MM.1S (cell line): ENCODE measurements around the gene PTCHD4.

Source experiments
- DNase-seq: peaks from one replicate; pipeline ENCODE4 v3.0.0-alpha.2; 2015
- H2AFZ ChIP-seq: fragments of 300-600 bp; sonication (generic); 2 replicates; pipeline ENCODE4 v1.6.0; 2016; ENCODE audit warnings: antibody characterized with exemption, low read length
- H3F3A ChIP-seq: fragments of 300-600 bp; sonication (generic); 2 replicates; pipeline ENCODE4 v1.6.1; 2016; ENCODE audit warnings: mild to moderate bottlenecking, antibody characterized with exemption, low read length, moderate library complexity, mixed read lengths; ENCODE audit not compliant: insufficient read depth
- H3K27ac ChIP-seq: fragments of 300-600 bp; sonication (generic); 2 replicates; pipeline ENCODE4 v1.5.1; 2016; ENCODE audit warnings: mild to moderate bottlenecking, low read length
- H3K27me3 ChIP-seq: fragments of 300-600 bp; sonication (generic); replicated peaks from 2 replicates; pipeline ENCODE4 v1.6.0; 2016; ENCODE audit warnings: low read length; ENCODE audit not compliant: insufficient read depth
- H3K36me3 ChIP-seq: fragments of 300-600 bp; sonication (generic); replicated peaks from 2 replicates; pipeline ENCODE4 v1.6.1; 2016; ENCODE audit warnings: mild to moderate bottlenecking, low read length, mixed read lengths; ENCODE audit not compliant: insufficient read depth
- H3K4me1 ChIP-seq: fragments of 300-600 bp; sonication (generic); 2 replicates; pipeline ENCODE4 v1.6.1; 2016; ENCODE audit warnings: low read length, mixed read lengths
- H3K4me2 ChIP-seq: fragments of 300-600 bp; sonication (generic); 2 replicates; pipeline ENCODE4 v1.6.0; 2016; ENCODE audit warnings: low read depth, low read length
- H3K4me3 ChIP-seq: fragments of 300-600 bp; sonication (generic); 2 replicates; pipeline ENCODE4 v1.5.1; 2016; ENCODE audit warnings: low read length, mixed read lengths
- H3K79me2 ChIP-seq: fragments of 300-600 bp; sonication (generic); 2 replicates; pipeline ENCODE4 v1.6.1; 2016; ENCODE audit warnings: mixed run types, low read length, mixed read lengths
- H3K9ac ChIP-seq: fragments of 300-600 bp; sonication (generic); 2 replicates; pipeline ENCODE4 v1.6.1; 2016; ENCODE audit warnings: low read length, mixed read lengths
- H3K9me2 ChIP-seq: fragments of 300-600 bp; sonication (generic); replicated peaks from 2 replicates; pipeline ENCODE4 v1.6.1; 2016; ENCODE audit warnings: mild to moderate bottlenecking, low read length, mixed read lengths; ENCODE audit not compliant: insufficient read depth
- H3K9me3 ChIP-seq: fragments of 300-600 bp; sonication (generic); replicated peaks from 2 replicates; pipeline ENCODE4 v1.6.1; 2016; ENCODE audit warnings: mild to moderate bottlenecking, low read length, mixed read lengths; ENCODE audit not compliant: insufficient read depth
- H4K20me1 ChIP-seq: fragments of 300-600 bp; sonication (generic); 2 replicates; pipeline ENCODE4 v1.6.1; 2016; ENCODE audit warnings: mild to moderate bottlenecking, low read length, moderate library complexity, mixed read lengths; ENCODE audit not compliant: insufficient read depth
- CTCF ChIP-seq: fragments of 300-600 bp; sonication (generic); IDR thresholded peaks from 2 replicates; pipeline ENCODE4 v1.5.1; 2016; ENCODE audit warnings: antibody characterized with exemption, low read length, mixed read lengths
- EZH2 ChIP-seq: fragments of 300-600 bp; sonication (generic); optimal IDR thresholded peaks from 2 replicates; pipeline ENCODE3; 2017; ENCODE audit warnings: low read depth, mild to moderate bottlenecking, antibody characterized with exemption, low read length, mixed read lengths
- EZH2phosphoT487 ChIP-seq: fragments of 300-600 bp; sonication (generic); IDR thresholded peaks from 2 replicates; pipeline ENCODE4 v1.6.1; 2018; ENCODE audit warnings: antibody characterized with exemption, low read length

PTCHD4 gene

GRCh38 chr6:48084201-48084600, 26.8 kb downstream of the PTCHD4 start:
- no peak for DNase-seq
- Histone ChIP-seq H3K36me3 (no peaks in the 10 kb centered on the region), H3K4me2 (no peak overlapping the region), H3K27me3 (no peaks in the 10 kb centered on the region), H3K27ac (no peak overlapping the region), H3K9ac (no peak overlapping the region), H3K9me2 (no peaks in the 10 kb centered on the region), H3K4me3 (no peak overlapping the region), H3K79me2 (no peaks in the 10 kb centered on the region), H4K20me1 (no peaks in the 10 kb centered on the region), H2AFZ (no peak overlapping the region), H3F3A (no peaks in the 10 kb centered on the region), H3K9me3 (no peaks in the 10 kb centered on the region), H3K4me1 (no peaks in the 10 kb centered on the region)
- TF ChIP-seq CTCF (no peak), EZH2phosphoT487 (no peak), EZH2 (no peak)

- H3K27me3 ChIP-seq: no peaks in the 10 kb centered on the region
- H3K4me3 ChIP-seq: no peak overlapping the region
- H3K36me3 ChIP-seq: no peaks in the 10 kb centered on the region
- TF ChIP-seq CTCF: no peak
- TF ChIP-seq EZH2phosphoT487: no peak
- TF ChIP-seq EZH2: no peak
- no peaks in the 10 kb centered on the region for H3K79me2 ChIP-seq
- H3K27ac ChIP-seq: no peak overlapping the region
- DNase-seq: no peak
- no peak overlapping the region for H2AFZ ChIP-seq
- H3K9ac ChIP-seq: no peak overlapping the region
- H3K4me1 ChIP-seq: no peaks in the 10 kb centered on the region
- no peaks in the 10 kb centered on the region for H3K9me2 ChIP-seq
- H3K4me2 ChIP-seq: no peak overlapping the region
- H3K9me3 ChIP-seq: no peaks in the 10 kb centered on the region
- H3F3A ChIP-seq: no peaks in the 10 kb centered on the region
- H4K20me1 ChIP-seq: no peaks in the 10 kb centered on the region
Measured at GRCh38 chr6:48080227-48081009, 30.6 kb downstream of the PTCHD4 start.

GRCh38 chr6:48078120-48078519, 32.9 kb downstream of the PTCHD4 start:
- H2AFZ ChIP-seq: no peak overlapping the region
- no peak overlapping the region for H3K4me2 ChIP-seq
- no peak for TF ChIP-seq EZH2
- no peak for TF ChIP-seq CTCF
- no peak for TF ChIP-seq EZH2phosphoT487
- no peaks in the 10 kb centered on the region for H3K9me3 ChIP-seq
- H3K27me3 ChIP-seq: no peaks in the 10 kb centered on the region
- H3K9me2 ChIP-seq: no peaks in the 10 kb centered on the region
- no peak overlapping the region for H3K27ac ChIP-seq
- H3K79me2 ChIP-seq: no peaks in the 10 kb centered on the region
- no peak overlapping the region for H3K4me3 ChIP-seq
- H3F3A ChIP-seq: no peaks in the 10 kb centered on the region
- no peak overlapping the region for H3K9ac ChIP-seq
- no peaks in the 10 kb centered on the region for H3K4me1 ChIP-seq
- no peaks in the 10 kb centered on the region for H4K20me1 ChIP-seq
- H3K36me3 ChIP-seq: no peaks in the 10 kb centered on the region
- DNase-seq: no peak
